HG03095 (cell line): ENCODE measurements around the gene SCML1.
"Not testable (repeated sequence)": the region's sequence is repeated elsewhere in the genome, so short reads cannot be mapped to it uniquely, and the experiment has no call there.

Experiments used
- ATAC-seq: cut with Tn5 transposase; IDR thresholded peaks from one replicate; pipeline ENCODE4 v1.9.1; 2021; ENCODE audit warnings: moderate library complexity; ENCODE audit not compliant: unreplicated experiment

Gene SCML1

DNA sequence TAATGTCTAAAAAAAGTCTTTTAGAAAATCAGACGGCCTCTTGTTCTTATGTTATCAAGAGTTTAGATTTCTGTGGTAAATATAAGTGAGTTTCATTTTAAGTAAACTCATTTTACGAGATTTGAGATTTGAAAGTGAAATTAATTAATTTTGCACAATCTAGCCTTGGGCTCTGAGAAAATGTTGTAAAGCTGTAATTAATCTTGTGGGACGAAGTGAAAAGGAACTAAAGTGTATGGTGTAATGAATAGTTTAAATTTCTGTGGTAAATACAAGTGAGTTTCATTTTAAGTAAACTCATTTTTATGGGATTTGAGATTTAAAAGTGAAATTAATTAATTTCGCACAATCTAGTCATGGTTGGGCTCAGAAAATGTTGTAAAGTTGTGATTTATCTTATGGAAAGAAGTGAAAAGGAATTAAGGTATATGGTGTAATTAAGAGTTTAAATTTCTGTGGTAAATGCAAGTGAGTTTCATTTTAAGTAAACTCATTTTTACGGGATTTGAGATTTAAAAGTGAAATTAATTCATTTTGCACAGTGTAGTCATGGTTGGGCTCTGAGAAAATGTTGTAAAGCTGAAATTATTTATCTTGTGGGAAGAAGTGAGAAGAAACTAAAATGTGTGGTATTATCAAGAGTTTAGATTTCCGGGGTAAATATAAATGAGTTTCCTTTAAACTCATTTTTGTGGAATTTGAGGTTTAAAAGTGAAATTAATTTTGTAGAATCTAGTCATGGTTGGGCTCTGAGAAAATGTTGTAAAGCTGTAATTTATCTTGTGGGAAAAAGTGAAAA, 1.6 kb downstream of the SCML1 start:
- ATAC-seq: no peak

DNA sequence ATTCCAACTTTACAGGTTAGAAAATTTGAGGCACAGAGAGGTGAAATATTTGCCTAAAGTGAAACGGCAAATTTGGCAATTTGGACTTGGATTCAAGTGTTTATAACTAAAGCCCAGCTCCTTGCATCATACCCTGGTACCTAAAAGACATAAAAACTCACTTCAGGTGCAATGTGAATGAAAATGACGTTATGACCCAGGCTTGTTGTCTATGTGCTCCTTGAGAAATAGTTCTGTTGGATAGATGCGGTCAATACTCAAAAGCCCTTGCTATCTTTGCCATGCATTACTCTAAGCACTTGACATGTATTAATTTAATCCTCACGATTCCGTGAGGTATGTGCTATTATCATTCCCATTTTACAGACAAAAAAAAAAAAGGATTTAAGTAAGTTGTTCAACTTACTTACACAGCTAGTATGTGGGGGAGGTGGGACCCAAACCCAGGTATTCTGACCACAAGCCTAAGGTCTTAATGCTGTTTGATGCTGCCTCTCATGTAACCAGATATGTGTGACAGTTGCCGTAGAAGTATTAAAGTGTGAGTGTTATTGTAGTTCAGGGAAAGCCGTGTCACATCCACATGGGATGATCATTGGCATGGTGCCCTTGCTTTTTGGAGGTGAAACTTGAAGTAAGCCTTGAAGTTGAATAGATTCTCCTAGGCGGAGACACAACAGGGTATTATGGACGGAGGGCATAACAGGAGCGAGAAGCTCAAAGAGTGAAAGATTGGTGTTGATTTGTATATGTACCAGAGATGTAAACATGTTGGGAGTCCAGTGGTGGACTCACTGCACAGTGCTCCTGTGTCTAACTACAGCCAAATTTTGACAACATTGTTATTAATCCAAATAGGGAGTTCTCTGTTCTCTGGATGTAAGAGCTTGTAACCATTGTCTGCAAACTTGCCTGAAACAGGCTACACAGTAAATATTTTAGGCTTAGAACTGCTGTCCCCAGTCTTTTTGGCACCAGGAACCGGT, 3.1 kb downstream of the SCML1 start:
- no peak for ATAC-seq

DNA sequence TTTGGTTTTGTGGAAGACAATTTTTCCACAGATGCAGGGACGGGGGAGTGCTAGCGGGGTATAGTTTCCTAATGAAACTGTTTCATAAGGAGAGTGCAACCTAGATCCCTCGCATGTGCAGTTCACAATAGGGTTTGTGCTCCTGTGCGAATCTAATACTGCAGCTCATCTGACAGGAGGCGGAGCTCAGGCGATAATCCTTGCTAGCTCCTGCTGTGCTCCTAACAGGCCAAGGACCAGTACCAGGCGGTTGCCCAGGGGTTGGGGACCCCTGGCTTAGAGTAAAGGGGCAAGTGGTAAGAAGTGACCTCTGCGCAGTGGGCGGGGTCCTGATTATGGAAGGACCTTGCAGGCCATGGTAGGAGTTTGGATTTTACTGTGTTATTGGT, 3.8 kb downstream of the SCML1 start:
- ATAC-seq: no peak

DNA sequence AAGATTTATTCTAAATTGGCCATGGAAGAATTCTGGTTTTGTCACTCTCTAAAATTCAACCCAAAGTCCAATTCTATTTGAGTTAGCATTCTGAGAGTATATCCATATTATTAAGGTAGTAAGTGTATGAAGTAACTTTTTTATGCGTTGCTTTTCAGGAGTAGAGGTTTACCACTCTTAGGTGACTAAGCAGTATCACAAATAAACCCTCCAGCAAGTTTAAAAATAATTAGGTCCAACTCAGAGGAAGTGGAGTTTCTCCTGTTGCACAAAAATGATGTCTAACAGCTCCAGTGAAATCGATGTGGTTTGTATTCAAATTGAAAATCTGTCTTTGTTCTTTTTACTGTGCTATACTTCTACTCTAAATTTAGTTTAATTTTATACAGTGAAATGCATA, 6.6 kb downstream of the SCML1 start:
- ATAC-seq: no peak

DNA sequence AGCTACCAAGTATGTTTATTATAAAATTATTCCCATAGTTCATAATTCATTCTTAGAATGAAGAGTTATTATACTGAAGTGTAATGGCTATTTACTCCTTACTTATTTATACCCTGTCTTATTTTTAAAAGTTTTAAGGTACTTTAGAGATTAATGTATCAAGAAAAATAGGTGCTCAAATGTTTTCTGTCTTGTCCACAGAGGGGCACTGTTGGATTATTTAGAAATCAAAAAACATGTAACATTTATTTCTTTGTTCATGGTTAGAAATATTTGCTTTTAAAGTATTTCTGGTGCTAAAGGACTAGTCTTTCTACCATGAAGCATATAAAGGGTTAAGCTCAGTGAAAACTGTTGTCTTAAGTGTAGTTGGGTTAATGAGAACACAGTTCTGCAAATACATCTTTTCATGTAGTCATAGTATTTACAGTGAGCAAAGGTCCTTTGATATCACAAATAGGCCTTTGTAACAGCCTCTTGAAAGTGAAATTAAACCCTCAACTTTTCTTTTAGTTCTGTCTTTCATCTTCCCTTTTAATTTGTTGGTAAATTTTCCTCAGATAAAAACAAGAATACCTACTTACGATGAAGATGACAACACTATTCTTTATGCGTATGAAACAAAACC, 7.7 kb downstream of the SCML1 start:
- ATAC-seq: no peak

DNA sequence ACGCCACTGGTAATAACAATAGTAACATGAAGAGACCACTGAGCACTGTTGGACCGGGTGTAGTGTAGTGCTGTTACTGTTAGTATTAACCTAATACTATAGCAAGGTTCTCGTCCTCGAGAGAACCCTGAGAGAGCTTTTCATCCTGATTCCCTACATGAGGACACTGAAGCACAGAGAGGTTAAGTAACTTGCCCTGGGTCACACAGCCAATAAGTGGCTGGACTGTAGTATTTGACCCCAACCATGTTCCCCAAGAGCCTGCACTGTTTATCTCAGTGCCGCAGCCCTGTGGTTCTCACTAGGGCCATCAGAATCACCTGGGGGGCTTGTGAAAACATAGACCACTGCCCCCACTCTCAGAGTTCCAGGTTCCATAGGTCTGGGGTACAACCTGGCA, 10.4 kb downstream of the SCML1 start:
- ATAC-seq: no peak

DNA sequence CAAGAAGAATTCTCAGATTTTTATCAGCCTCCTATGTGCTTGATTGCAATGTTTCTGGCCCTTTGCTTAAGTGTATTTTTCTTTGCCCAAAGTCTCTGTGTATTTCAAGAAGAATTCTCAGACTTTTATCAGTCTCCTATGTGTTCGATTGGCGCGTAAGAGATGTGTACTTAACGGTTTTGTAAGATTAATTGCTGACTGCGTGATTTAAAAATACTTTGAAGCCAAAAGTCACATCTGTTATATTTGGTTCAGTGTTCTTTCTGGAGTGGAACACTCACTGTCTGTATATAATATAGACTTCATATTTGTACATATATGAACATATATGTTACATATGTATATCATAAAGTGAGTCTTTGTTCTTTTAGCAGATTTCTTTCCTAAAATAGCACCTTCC, 11.4 kb downstream of the SCML1 start:
- no peak for ATAC-seq

DNA sequence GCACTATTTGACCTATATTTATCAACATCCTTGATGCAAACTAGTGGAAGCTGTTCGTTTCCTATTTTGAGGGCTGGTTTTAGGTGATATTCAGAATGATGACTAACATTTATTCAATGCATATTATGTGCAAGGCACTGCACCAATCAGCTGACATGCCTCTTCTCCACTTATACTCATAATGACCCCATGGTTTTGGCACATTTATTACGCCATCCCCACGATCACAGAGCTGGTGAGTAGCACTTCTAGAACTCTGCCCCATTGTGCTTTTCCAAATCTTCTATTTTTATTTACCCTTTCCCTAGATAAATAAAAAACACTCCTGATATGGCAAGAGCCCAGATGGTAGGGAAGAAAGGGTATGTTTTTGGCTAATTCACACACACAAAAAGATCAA, 13.1 kb downstream of the SCML1 start:
- ATAC-seq: no peak

DNA sequence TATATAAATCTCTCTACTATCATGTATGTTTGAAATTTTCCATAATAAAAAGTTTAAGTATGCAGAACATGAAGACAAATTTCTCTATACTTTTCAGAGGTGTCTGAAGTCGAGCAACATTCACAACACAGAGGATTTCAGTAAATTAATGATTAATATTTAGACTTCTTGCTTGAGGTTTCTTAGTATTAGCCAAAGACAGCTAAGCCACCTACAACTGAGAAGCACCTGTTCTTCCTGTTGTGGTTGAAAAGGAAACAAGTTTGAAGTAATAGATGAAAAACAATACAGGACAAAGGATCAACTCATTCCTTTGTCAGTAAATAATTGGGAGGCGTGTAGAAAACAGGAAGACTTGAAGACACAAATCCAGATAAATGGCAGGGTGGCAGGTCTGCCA, 21.1 kb downstream of the SCML1 start:
- no peak for ATAC-seq

DNA sequence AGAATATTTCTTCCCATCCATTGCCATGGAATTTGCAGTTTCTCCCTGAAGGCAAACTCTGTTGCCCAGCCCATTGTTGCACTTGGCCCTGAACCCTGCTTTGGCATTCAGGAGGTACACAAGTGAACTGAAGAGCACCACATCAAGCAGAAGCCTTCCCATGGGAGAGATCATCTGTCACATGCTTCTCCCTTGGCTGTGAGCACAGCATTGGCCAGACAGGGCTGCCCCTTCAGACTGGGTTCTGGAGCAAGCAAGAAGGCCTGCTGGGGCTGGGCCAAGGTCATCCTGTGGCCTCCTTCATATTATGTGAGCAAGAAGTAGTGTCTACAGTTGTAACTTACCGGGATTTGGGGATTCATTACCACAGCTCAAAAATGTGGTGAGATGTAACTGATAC, 22.7 kb downstream of the SCML1 start:
- ATAC-seq: no peak

DNA sequence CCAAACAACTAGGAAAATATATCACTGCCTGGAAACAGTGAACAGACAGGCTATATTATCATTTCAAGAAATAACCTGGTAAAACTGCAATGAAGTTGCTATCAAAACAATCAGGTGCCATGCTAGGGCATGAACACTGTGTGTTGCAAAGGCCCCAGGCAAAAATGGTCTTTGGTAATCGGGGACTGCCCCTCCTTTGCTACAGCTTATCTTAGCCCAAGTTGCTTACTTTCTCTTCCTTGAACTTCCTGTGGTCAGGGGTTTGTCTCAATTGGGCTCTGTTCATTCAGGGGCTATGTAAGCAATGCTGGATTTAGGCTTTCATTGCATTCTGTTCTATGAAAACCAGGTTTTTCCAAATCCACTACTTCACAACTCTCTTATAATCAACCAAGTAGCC, 30.4 kb downstream of the SCML1 start:
- no peak for ATAC-seq

DNA sequence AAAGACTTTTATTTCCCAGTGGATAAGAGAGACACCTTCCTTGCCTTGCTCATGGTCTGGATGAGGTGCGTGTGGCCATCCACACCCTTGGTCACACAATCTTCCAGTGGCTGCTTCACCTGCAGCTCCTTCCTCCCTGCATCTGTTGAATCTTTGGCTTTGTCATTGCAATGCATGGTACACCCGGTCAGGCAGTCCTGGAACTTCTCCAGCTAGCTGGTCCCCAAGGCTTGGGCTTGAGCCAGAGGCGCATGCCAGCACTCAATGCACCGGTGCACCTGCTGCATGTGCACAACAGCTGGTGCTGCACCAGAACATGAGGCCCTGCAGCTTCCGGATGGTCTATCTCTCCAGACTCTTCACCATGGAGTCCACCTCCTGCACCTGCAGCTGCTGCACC, 31.7 kb downstream of the SCML1 start:
- no peak for ATAC-seq

DNA sequence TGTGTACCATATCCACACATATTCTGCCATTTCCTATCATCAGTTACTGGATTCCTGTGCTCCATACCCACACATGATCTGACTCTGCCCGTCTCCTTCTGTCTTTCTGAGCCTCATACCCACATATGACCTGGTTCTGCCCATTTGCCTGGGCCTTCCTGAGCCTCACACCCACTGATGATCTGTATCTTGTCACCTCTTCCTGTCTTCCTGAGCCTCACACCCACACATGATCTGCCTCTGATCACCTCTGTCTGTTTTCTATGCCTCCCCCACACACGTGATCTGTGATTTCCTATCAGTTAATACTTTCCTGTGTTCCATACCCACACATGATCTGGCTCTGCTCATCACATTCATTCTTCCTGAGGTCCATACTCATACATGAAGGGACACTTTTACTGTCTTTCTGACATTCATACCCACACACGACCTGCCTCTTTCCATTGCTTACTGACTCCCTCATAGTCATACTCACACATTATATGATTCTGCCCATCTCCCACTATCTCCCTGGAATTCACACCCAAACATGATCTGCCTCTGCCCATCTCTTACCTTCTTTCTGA, 32.5 kb downstream of the SCML1 start:
- no peak for ATAC-seq

DNA sequence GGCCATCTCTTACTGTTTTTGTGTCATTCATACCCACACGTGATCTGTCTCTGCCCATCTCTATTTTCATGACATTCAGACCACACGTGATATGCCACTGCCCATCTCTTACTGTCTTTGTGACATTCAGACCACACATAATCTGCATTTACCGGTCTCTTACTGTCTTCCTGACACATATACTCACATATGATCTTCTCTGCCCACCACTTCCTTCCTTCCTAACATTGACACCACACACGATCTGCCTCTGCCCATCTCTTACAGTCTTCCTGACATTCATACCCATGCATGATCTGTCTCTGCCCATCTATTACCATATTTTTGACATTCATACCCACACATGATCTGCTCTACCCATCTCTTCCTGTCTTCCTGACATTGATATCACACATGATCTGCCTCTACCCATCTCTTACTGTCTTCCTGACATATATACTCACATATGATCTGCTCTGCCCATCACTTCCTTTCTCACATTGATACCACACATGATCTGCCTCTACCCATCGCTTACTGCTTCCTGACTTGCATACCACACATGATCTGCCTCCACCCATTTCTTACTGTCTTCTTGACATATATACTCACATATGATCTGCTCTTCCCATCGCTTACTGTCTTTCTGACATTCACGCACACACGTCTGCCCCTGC, 36.1 kb downstream of the SCML1 start:
- no peak for ATAC-seq

DNA sequence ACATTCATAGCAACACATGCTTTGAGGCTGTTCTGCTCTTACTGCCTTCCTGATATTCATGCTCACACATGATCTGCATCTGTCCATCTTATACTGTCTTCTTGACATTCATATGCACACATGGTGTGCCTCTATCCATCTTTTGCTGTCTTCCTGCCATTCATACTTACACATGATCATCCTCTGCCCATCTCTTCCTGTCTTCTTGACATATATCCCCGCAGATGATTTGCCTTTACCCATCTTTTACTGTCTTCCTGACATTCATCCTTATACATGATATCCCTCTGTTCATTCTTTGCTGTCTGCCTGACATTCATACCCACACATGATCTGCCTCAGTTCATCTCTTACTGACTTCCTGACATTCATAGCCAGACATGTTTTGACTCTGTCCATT, 36.8 kb downstream of the SCML1 start:
- no peak for ATAC-seq

DNA sequence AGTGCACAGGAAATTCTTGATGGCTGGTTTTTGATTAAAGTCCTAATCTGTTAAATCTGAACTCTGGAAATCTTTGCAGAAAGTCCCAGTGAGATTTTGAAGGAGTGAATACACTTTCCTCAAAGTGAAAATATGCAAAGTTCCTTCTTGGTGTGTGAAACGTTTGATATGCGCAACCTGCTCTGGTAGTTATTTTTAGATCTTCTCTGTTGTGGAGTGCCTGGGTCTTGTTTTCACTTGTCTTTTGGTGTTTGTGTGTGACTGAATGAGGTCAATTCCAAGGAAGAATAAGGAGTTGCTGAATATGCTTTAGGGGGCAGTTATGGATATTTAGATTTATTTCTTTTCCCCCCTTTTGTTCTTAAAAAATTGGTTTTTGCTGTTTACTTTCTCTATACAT, 41.7 kb downstream of the SCML1 start:
- no peak for ATAC-seq

DNA sequence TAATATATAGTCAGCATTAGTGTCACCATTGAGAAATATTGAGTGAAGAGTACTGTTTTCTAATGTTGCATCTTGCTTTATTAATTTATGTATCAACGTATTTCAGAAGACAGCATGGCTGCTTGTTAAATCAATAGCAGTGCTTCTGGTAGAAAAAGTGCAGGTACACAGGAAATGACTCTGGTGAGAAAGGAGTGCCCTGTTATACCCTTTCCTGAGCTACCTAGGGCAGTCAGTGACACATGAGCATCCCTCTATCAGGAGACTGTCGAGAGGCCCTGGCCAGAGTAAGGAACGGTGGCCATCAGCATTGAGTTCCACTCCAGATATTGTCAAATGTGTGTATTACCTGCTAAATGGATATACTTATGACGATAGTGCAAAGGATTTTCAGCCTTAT, 42.1 kb downstream of the SCML1 start:
- ATAC-seq: no peak

DNA sequence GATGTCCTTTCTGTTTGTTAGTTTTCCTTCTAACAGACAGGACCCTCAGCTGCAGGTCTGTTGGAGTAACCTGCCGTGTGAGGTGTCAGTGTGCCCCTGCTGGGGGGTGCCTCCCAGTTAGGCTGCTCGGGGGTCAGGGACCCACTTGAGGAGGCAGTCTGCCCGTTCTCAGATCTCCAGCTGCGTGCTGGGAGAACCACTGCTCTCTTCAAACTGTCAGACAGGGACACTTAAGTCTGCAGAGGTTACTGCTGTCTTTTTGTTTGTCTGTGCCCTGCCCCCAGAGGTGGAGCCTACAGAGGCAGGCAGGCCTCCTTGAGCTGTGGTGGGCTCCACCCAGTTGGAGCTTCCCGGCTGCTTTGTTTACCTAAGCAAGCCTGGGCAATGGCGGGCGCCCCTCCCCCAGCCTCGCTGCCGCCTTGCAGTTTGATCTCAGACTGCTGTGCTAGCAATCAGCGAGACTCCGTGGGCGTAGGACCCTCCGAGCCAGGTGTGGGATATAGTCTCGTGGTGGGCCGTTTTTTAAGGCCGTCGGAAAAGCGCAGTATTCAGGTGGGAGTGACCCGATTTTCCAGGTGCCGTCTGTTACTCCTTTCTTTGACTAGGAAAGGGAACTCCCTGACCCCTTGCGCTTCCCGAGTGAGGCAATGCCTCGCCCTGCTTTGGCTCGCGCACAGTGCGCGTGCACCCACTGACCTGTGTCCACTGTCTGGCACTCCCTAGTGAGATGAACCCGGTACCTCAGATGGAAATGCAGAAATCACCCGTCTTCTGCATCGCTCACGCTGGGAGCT, 49.5 kb downstream of the SCML1 start:
- not testable (repeated sequence) for ATAC-seq

DNA sequence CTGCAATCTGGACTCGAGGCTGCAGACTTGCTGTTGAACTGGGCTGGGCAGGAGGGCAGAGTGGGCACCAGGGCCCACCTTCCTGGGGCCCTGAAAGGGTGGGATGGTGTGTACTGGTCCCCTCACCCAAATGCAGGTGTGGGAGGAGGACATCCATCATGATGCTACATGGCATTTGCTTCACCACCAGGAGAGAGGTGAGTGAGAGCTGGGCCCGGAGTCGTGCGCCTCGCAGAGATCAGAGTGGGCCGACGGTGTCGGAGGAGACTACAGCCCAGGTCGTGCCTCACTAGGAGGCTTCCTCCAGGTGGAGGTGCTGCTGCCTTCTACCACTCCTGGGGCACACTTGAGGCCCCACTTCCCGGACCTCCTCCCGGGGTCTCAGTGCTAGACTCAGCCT, 50.3 kb downstream of the SCML1 start:
- no peak for ATAC-seq

DNA sequence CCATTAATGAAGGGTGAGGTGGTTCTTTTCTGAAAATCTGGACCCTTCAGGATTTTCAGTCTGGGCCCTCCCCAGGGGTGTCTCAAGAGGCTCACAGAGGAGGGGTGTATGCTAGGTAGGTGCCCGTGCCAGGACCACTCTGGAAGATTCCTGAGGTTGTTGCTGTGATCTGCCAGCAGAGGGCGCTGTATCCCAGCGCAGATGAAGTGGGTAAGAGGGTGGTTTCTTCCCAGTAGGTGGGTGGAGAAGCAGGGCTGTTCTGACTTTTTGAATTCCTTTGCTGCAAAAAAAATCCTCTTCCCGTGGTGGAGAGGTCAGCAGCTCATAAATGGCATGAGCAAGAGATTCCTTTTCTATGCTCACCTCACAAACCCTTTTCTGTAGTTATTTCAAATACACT, 51.1 kb downstream of the SCML1 start:
- ATAC-seq: no peak
